SJCRH30 (cell line): ENCODE results near the gene KRTAP12-1. TPM values are rescaled to one million over a fixed set of nuclear protein-coding genes. Genes with fewer than 3 reads are reported as not detected.
A peak's percentile ranks its signal among the peaks of the same experiment; 100 is the strongest.

Source experiments
- DNase-seq, 2 experiments: peaks; one replicate each; pipeline ENCODE4 v3.0.0-alpha.2; 2015 to 2020
- H3K27ac ChIP-seq: fragments of 250-450 bp; sonication (Bioruptor Pico); 2 replicates; pipeline ENCODE4 v1.5.1; 2020; ENCODE audit warnings: mild to moderate bottlenecking, moderate library complexity
- H3K27me3 ChIP-seq: fragments of 250-450 bp; sonication (Bioruptor Pico); 2 replicates; pipeline ENCODE4 v1.5.1; 2020; ENCODE audit warnings: mild to moderate bottlenecking, moderate library complexity
- H3K36me3 ChIP-seq: fragments of 250-450 bp; sonication (Bioruptor Pico); 2 replicates; pipeline ENCODE4 v1.5.1; 2020; ENCODE audit warnings: mild to moderate bottlenecking, moderate library complexity
- H3K4me1 ChIP-seq: fragments of 250-450 bp; sonication (Bioruptor Pico); 2 replicates; pipeline ENCODE4 v1.5.1; 2020; ENCODE audit warnings: mild to moderate bottlenecking, moderate library complexity
- H3K4me3 ChIP-seq: fragments of 250-450 bp; sonication (Bioruptor Pico); 2 replicates; pipeline ENCODE4 v1.5.1; 2020; ENCODE audit warnings: mild to moderate bottlenecking, moderate library complexity
- H3K9me3 ChIP-seq: fragments of 250-450 bp; sonication (Bioruptor Pico); replicated peaks from 2 replicates; pipeline ENCODE4 v1.5.1; 2020; ENCODE audit warnings: mild to moderate bottlenecking, moderate library complexity
- total RNA-seq: library from RNA; depleted of rRNA; stranded (reverse); fragments of >200 nt; shearing (Covaris generic); gene quantifications from 2 replicates; pipeline ENCODE4 v1.2.3, GENCODE V29; 2014

KRTAP12-1 gene
- total RNA-seq, 1 experiment from 2014 or later: not detected

DNA sequence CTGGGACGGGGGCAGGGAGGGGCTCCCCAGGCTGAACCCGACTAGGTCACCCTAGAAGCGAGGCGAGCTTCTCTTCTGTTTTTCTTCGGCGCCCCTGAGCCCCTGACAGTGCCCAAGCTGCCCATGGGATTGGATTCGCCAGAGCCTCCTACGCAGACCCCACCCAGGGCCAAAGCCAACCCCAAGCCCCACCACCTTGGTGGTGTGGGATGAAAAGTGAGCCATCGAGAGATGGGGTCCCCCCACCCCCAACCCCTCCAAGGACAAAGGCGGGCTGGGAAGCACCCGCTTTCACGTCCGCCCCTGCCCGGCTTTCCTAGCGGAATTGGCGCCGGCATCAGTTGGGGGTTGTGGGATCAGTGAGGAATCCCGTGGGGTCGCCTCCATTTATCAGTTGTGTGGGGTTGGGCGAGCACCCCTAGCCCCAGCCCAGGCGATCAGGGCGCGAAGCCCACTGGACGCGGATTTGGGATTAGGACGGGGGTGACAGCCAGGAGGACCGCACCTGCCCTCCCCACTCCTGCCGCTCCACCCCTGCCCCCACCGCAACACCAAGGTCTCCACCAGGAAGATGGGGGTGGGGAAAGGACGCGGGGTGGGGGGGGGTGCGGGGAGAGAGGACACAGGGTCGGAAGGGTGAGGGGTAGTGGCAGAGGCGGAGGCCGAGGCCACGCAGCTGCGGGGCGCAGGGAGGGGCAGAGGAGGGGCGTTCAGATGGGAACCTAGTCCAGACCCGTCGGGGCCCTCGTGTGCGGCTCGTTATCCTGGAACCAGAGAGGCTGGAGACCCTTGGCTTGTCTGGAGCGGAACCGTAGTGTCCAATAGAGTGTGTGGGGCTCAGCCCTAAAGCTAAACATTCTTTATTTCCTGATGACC is 25.0 kb upstream of the KRTAP12-1 start:
- Histone ChIP-seq H3K4me1 (no peaks in the 10 kb centered on the region), H3K4me3 (no peak overlapping the region), H3K27ac (no peak overlapping the region), H3K27me3 (no peaks in the 10 kb centered on the region), H3K36me3 (no peaks in the 10 kb centered on the region), H3K9me3 (no peaks in the 10 kb centered on the region)
- no peak for DNase-seq

DNA sequence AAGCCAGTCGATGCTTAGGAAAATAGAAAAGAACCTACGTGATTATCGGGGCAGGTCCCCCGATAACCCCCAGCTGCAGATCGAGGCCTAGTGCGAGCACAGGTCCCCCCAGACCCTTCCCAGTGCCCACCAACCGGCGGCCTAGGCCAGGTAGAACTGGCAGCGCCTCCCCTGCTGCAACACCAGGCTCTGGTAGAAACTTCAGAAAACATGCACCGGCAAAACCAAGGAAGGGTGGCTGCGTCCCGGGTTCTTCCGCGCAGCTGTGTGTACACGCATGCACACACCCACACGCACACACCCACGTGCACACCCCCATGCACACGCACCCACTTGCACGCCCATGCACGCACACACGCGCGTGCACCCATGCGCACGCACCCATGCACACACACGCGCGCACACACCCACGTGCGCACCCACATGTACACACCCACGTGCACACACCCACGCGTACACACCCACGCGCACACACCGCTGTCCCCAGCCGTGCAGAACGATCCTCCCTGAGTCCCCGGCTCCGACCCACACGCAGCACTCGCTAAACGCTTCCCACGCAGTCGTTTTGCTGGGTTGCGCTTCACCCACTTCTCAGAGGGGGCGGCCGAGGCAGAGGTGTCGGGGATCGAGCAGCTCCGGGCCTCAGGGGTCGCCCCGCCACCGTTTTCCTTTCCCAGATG is 24.2 kb upstream of the KRTAP12-1 start:
- Histone ChIP-seq H3K4me1 (no peaks in the 10 kb centered on the region), H3K9me3 (no peaks in the 10 kb centered on the region), H3K27ac (no peak overlapping the region), H3K4me3 (no peak overlapping the region), H3K27me3 (no peaks in the 10 kb centered on the region), H3K36me3 (no peaks in the 10 kb centered on the region)
- DNase-seq: no peak

DNA sequence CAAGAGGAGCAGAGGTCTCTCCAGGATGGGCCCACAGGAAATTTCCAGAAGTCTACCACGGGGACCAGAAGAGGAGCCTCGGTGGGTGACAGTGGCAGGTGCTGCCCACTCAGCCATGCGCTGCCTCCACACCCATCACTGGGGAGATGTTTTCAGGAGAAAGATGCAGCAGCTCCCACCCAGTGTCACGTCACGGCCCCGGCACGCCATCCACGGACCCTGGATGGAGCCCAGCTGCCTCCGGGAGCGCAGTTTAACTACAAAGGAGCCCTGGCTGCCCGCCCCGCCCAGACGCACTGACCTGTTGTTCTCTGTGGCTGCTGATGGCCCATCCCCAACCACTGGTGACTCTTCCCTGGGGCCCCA is 22.7 kb upstream of the KRTAP12-1 start:
- H3K36me3 ChIP-seq: no peaks in the 10 kb centered on the region
- H3K4me3 ChIP-seq: no peak overlapping the region
- H3K27ac ChIP-seq: no peak overlapping the region
- H3K9me3 ChIP-seq: no peaks in the 10 kb centered on the region
- no peaks in the 10 kb centered on the region for H3K4me1 ChIP-seq
- DNase-seq: no peak
- 0 out of 2 replicates have a peak, but pooled peaks cover 3% of the 10 kb centered on the region for H3K27me3 ChIP-seq

DNA sequence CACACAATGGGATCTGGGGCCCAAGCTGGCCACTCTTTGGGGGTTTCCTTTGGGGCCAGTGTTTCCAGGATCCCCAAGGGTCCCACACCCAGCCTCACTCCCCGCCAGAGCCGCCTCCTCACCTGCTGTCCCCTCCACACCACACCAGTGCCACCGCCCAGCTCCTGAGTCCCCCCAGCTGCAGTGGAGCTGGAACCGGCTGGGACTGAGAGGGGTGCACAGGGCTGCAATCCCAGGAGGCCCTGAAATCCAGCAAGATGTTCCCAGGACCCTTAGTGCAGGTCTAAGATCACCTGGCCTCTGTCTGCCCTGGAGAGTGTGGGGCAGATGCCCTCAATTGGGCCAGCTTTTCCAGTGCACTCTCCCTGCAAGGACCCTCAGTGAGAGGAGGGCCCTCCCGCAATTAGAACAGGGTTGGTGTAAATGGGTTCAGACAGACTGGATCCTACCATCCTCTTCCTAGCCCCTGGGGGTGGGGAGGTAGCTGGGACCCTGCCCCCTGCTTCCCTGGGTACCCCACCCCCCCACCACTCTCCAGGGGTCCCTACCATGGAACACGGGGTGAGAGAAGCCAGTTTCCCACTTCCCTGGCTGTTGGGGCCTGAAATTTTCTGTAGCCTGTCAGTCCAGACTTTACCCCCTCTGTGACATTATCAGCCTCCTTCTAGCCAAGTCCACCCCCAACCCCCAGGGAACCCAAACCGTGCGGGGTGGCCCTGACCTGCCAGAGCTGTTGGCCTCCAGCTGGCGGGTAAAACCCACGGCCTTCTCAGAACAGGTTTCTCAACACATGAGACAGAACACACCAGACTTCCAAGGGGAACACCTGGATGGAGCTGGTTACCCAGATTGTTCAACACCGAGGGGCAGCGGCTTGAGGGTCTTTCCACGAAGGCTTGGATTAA is 22.0 kb upstream of the KRTAP12-1 start:
- Histone ChIP-seq H3K9me3 (no peaks in the 10 kb centered on the region), H3K27ac (no peak overlapping the region), H3K36me3 (no peaks in the 10 kb centered on the region), H3K4me3 (no peak overlapping the region), H3K4me1 (no peaks in the 10 kb centered on the region), H3K27me3 (0 out of 2 replicates have a peak, but pooled peaks cover 3% of the 10 kb centered on the region)
- no peak for DNase-seq

DNA sequence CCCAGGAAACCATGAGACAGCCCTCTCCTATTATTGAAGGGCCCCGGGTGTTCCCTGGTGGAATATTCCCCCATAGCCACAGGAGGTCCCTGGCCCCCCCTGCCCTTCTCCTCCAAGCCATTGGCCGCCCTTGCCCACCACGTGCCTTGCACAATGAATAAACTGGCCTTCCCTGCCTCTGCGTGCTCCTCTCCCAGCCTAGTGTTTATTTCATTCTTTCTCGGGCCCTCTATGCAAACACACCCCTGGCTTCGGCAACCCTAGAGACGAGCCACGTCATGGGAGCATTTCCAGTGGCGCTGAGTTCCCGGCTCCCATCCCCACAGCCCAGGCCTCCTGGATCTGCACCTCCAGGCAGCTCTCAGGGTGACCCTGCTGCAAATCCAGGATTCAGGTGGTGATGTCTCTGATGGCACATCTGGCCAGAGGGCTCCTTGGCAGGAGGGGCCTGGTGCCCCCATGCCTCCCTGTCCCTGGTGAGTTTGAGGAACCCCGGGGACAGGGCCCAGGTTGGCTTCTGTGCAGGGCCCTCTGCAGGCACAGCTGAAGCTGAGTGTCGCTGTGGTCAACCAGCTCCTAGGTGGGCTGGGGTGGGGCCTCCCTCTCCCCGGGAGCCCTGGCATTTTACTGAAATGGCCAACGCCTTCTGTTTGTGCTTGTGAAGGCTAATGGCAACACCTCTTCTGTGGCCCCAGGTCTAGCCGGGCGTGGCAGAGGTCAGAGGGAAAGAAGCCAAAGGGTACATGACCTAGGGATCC is 21.2 kb upstream of the KRTAP12-1 start:
- Histone ChIP-seq H3K4me1 (no peaks in the 10 kb centered on the region), H3K36me3 (no peaks in the 10 kb centered on the region), H3K4me3 (no peak overlapping the region), H3K27ac (no peak overlapping the region), H3K9me3 (no peaks in the 10 kb centered on the region), H3K27me3 (0 out of 2 replicates have a peak, but pooled peaks cover 7% of the 10 kb centered on the region)
- no peak for DNase-seq

DNA sequence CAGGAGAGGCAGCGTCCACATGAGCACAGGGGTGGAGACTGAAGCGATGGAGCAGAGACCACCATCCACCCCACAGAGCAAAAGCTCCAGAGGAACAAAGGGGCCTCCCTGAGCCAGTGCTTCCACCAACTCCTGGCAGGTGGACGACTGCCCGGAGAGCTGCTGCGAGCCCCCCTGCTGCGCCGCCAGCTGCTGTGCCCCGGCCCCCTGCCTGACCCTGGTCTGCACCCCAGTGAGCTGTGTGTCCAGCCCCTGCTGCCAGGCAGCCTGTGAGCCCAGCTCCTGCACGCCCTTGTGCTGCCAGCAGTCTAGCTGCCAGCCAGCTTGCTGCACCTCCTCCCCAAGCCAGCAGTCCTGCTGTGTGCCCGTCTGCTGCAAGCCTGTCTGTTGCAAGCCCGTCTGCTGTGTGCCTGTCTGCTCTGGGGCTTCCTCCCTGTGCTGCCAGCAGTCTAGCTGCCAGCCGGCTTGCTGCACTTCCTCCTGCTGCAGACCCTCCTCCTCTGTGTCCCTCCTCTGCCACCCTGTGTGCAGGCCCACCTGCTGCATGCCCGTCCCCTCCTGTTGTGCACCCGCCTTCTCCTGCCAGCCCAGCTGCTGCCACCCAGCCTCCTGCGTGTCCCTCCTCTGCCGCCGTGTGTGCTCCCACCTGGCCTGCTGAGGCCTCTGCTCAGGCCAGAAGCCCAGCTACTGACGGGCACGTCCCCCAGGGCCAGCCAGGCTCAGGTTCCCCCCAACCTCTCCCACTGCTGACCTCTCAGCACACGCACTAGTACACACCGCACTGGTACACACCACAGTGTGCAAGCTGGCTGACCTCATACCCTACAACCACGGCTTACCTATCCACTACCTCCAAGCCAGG is 20.4 kb upstream of the KRTAP12-1 start:
- Histone ChIP-seq H3K27me3 (peaks cover 13% of the 10 kb centered on the region; the same call in 1 of the 2 replicates), H3K27ac (no peak overlapping the region), H3K4me1 (no peaks in the 10 kb centered on the region), H3K9me3 (no peaks in the 10 kb centered on the region), H3K36me3 (no peaks in the 10 kb centered on the region), H3K4me3 (no peak overlapping the region)
- peak; percentile 34 to 36 for DNase-seq

DNA sequence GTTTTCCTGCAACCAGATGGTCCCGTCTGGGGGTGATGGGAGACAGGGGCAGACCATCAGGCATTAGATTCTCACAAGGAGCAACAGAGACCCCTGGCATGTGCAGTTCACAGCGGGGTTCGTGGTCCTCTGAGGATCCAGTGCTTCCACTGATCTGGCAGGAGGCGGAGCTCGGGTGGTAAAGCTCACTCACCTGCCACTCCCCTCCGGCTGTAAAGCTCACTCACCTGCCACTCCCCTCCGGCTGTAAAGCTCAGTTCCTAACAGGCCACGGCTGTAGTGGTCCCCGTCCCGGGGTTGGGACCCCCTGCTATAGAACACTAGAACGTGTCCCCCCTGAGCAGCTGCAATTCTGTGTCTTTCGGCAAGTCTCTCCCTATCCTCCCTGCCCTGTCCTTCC is 19.6 kb upstream of the KRTAP12-1 start:
- H3K27me3 ChIP-seq: peaks cover 13% of the 10 kb centered on the region; the same call in 1 of the 2 replicates

DNA sequence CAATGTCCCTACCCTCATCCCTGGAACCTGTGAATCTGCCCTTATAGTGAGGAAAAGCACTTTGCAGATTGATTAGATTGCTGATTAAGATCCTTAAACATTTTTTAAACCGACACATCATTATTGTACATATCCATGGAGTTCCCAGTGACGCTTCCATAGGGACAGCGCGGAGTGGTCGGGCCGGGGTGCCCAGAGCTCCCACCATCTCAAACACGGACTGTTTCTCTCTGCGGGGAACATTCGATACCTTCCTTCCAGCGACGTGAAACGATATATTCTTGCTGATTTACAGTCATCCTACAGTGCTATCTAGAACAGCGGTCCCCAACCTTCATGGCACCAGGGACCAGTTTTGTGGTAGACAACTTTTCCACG is 19.0 kb upstream of the KRTAP12-1 start:
- no peak overlapping the region for H3K27ac ChIP-seq
- DNase-seq: no peak
- H3K27me3 ChIP-seq: peaks cover 13% of the 10 kb centered on the region; the same call in 1 of the 2 replicates
- no peaks in the 10 kb centered on the region for H3K4me1 ChIP-seq
- H3K9me3 ChIP-seq: no peaks in the 10 kb centered on the region
- no peaks in the 10 kb centered on the region for H3K36me3 ChIP-seq
- H3K4me3 ChIP-seq: no peak overlapping the region

More for the DNA sequence above, 19.6 kb upstream of the KRTAP12-1 start:
- no peak overlapping the region for H3K4me3 ChIP-seq
- no peaks in the 10 kb centered on the region for H3K4me1 ChIP-seq
- H3K36me3 ChIP-seq: no peaks in the 10 kb centered on the region
- no peaks in the 10 kb centered on the region for H3K9me3 ChIP-seq
- no peak for DNase-seq
- H3K27ac ChIP-seq: no peak overlapping the region

DNA sequence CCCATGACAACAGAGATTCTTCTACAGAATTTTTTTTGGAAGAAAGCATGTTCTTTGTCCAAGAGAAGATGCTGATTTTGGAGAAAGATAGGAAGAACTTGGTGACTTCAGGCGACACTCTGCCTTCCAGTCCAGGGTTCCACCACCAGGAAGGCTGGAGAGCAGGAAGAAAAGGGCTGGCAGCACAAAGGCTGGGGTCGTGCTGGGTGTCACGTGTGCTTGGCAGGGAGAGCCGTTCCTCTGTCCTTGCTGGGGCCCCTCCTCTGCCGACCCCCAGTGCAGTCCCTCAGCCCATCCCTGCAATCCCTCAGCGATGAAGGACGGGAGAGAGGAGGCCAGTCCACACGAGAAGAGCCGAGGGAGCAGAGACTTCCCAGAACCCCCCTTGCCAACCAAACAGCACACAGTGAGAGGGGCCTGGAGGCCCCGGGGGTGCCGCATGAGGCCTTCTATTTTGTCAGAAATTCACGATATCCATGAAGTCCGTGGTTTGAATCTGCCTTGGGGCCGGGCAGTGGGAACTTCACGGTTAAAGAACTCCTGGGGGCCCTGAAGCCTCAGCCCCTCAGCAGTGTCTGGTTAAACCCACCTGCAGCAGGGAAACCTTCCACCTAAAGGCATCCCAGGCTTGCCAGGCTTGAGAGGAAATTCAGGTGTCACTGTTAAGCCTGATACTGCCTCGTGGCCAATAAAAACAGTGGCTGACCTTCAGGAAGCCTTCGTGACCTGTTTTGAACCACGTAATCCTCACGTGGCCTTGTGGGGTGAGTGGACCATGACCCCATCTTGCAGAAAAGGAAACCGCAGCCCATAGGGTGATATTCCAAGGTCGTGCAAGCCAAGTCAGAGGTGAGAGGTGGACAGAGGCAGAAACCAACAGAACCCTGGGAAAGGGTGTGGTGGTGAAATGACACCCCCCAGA is 18.4 kb upstream of the KRTAP12-1 start:
- DNase-seq: no peak
- Histone ChIP-seq H3K36me3 (no peaks in the 10 kb centered on the region), H3K4me1 (no peaks in the 10 kb centered on the region), H3K27ac (no peak overlapping the region), H3K9me3 (no peaks in the 10 kb centered on the region), H3K4me3 (no peak overlapping the region), H3K27me3 (peaks cover 13% of the 10 kb centered on the region; the same call in 1 of the 2 replicates)

DNA sequence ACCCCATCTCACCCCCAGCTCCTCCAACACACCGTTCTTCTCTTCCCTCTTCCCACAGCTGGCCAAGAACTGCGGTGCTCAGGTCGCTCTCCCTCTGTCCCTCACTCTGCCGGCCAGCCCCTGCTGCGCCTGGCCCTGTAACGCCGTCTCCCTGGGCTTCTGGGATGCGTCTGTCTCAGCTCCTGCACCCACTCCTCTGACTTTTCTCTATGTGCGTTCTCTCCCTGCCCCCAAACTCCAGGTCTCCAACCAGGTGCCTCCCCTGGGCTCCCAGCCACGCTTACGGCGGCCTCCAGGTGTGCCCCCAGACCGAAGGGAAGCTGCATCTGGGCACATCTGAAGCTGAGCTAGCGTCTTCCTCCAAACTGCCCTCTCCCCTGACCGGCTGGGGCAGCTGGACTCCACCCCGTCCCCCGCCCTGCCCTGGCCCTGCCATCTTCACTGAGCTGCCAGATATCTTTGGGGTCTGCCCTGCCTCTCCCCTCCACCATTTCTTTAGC is 17.6 kb upstream of the KRTAP12-1 start:
- Histone ChIP-seq H3K36me3 (no peaks in the 10 kb centered on the region), H3K27ac (no peak overlapping the region), H3K4me3 (no peak overlapping the region), H3K27me3 (peaks cover 13% of the 10 kb centered on the region; the same call in 1 of the 2 replicates), H3K9me3 (no peaks in the 10 kb centered on the region), H3K4me1 (no peaks in the 10 kb centered on the region)
- no peak for DNase-seq

DNA sequence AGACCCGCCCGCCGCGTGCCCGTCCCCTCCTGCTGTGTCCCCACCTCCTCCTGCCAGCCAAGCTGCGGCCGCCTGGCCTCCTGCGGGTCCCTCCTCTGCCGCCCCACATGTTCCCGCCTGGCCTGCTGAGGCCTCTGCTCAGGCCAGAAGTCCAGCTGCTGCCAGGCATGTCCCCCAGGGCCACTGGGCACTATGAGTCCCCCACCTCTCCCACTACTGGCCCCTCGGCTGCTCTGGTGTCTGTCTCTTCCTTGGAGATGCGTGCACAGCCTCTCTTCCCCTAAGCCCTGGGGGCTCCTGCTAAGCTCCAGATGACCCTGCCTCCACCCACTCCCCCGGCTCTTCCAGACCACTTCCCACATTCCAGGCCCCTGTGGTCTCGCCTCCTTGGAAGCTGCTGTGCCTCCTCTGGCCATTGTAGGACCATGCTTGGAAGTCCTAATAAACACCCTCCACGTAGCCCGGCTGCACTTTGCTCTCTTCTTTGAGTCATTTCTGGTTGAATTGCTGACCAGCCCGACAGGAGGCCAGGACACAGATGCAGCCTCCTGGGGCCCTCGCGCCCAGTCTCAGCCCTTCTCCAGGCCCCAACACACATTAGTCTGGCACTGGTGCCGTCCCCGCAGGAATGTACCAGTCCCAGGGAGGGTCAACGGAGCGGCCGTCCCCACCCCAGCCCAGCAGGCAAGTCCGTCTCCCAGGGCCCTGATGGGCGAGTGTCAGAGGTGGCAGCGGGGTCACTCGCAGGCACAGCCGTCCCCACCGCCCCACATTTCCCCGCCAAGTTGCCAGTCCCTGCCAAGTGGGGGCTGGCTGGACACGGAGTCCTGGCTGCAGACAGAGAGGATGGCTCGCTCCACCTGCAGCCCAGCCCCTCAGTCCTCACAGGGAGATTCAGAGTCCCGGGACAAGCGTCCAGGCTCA is 16.1 kb upstream of the KRTAP12-1 start:
- DNase-seq: peak in 1 of 2 experiments; percentile 24
- Histone ChIP-seq H3K36me3 (no peaks in the 10 kb centered on the region), H3K4me3 (no peak overlapping the region), H3K4me1 (no peaks in the 10 kb centered on the region), H3K9me3 (peaks cover 8% of the 10 kb centered on the region; the same call in 1 of the 2 replicates), H3K27me3 (peaks cover 13% of the 10 kb centered on the region; the same call in 1 of the 2 replicates), H3K27ac (no peak overlapping the region)
